ENCODE data around the gene GPC5.
"Not testable (repeated sequence)": the region's sequence is repeated elsewhere in the genome, so short reads cannot be mapped to it uniquely, and the experiment has no call there.

Gene GPC5

DNA sequence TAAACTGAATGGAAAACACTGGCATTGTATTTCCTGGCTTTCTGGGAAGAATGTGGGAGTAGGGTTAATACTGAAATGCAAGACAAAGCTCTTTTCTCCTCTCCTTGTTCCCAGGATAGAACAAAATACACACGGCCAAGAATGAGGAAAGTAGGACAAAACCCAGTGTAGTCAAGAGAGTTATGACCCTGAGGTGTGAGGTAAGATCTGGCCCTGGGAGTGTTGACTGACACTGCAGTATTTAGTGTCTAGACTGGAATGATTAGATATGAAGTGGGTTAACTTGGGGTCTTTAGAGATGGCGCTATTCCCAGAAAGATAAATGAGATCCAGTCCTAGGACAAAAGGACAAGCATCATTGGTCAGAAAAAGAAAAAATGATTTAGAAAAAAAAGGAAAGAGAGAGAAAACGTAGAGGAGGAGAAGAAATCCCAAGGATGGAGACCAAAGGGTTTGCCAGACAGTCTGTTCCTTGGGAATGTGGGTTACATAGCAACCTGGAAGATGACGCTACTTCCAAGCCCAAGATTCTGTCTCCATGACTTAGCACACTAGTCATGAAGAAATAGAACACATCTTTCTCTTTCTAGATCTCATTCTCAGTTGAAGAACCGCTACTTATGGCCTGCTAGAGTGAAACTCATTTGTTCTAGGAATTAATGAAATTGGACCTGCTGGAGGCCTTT is 1284.6 kb downstream of the GPC5 start:
- no peak for DNase-seq

DNA sequence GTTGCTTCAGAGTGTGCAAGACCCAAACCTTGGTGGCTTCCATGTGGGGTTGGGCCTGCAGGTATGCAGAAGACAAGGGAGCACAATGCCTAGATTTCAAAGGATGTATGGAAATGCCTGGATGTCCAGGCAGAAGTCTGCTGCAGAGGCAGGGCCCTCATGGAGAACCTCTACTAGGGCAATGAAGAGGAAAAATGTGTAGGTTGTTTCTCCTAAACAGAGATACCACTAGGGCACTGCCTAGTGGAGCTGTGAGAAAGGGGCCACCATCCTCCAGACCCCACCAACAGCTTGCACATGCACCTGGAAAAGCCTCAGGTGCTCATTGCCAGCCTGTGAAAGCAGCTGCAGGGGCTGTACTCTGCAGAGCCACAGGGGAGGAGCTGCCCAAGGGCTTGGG is 1295.6 kb downstream of the GPC5 start:
- DNase-seq = no peak

DNA sequence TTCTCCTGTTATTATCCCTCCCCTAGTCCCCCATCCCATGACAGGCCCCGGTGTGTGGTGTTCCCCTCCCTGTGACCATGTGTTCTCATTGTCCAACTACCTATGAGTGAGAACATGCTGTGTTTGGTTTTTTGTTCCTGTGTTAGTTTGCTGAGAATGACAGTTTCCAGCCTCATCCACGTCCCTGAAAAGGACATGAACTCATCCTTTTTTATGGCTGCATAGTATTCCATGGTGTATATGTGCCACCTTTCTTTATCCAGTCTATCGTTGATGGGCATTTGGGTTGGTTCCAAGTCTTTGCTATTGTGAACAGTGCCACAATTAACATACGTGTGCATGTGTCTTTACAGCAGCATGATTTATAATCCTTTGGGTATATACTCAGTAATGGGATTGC is 1297.4 kb downstream of the GPC5 start:
- not testable (repeated sequence) for DNase-seq

DNA sequence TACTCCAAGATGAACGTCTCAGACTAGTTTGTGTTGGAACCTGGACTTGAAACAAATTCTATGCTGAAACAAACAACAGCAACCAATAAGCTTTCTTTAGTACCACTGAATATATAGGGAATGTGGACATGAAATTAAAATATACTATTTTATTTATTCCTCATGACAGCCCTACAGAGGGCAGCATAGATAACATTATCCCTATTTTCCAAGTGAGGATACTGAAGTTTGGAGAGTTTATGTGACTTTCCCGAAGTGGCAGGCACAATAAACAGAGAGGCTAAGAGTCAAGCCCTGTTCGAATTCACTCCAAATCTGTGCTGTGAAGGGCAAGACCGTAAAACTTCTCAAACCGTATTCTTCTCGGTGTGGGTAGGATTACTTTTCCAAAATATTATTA is 1318.3 kb downstream of the GPC5 start:
- no peak for DNase-seq

DNA sequence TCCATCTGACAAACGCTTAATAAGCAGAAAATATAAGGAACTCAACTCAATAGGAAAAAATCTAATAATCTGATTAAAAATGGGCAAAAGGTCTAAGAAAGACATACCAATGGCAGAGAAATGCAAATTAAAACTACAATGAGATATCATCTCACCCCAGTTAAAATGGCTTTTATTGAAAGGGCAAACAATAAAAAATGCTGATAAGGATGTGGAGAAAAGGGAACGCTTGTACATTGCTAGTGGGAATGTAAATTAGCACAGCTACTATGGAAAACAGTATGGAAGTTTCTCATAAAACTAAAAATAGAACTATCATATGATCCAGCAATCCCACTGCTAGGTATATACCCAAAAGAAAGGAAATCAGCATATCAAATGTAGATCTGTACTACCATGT is 1319.4 kb downstream of the GPC5 start:
- DNase-seq = no peak

DNA sequence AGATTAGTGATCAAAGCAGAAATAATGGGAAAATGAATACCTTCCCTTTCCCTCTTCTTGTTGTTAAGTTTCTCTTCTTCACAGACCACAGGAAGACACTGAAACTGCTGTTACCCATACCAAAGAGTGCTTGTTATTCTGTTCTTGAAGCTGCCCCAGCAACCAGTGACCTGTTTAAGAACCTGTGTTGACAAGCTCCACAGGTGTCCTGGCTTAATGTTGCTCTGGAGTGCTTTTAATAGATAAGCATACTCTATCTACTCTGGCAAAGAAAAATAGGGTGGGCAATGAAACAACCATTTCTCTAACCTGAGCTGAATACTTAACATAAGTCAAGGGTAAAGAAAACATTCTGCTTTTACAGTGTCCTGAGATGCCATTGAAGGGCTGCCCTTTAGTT is 1321.4 kb downstream of the GPC5 start:
- peak; percentile 87 for DNase-seq

DNA sequence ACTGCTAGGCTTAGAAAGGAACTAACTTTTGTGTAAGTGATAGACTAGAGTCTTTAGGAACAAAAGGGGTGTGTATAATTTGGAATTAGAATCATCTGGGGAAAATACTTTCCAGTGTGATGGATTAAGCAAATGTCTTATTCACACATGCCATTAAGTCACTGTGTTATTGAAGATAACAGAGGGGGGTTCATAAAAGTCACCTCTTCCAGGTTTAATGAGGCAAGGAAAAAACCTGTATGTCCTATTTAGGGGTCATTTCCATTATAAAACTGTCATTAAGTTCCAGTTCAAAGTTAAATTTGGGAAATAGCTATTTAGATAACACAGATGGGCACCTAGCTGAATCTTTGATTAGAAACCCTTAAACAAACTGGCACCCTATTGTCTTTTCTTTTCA is 1323.2 kb downstream of the GPC5 start:
- no peak for DNase-seq

DNA sequence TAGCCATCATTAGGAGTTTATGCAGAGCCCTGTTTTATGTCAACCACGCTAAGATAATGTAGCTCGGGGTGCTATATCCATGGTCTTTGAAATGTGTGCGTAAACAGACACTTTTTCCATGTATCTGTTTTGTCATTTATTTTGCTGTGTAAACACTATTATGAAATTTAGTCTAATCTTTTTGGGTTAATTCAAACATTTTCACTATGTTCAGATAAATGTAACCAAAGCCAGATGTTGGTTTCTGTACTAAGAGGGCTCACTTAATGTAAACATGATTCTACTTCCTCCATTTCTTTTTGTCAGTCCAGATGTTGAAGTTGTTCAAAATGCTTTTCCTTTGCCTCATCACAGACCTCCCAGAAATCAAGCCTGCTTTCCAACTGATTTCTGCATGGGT is 1328.7 kb downstream of the GPC5 start:
- DNase-seq = no peak

DNA sequence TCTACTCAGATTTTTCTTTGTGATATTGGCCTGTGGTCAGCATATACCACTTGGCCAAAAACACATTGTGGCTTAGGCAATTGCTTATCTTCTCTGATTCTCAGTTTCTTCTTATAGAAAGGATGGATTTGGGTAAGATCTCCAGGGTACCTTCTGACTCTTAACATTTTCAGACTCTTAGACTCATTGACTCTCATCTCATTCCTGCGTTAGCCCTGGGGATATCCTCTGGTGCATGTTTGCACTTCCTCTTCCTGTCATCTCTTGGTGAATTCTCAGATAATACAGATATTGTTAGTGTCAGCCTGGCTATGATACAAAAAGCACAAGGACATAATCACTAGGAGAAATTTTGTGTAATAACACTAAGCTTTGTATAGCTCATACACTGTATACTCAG is 1335.6 kb downstream of the GPC5 start:
- no peak for DNase-seq

DNA sequence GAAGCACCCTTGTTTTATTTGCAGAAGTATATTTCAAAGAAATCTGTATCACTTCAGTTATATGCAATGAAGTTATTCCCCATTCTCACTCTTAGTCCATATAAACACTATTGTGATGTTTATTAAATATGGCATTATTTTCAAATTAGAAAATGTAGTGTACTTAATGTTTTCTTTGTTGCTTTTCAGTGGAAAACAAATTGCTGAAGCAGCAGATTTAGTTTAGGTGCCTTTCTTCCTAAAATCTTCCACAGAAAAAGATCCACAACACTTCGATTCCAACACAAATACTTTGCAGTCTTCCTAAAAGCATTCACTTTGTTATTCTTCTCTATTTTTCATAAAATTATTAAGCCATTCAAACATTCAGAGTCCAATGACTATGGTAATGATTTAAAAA is 1336.1 kb downstream of the GPC5 start:
- DNase-seq = no peak

DNA sequence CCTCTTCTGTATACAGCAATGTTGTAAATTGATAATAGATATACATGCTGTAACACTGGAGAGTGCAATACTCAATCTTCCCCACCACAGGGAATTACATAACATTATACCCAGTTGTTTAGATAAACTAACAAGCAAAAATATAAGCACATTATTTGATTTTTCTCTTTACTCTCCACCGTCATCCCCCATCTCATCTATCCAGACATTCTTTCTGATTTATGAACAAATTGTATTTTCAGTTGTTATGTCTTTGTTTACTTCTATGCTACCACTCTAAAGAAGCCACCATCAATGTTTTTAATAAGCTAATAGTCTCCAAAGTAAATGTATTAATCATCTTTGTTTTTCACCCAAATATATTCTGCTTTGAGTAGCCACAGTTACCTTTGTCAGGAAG is 1337.5 kb downstream of the GPC5 start:
- DNase-seq = no peak

DNA sequence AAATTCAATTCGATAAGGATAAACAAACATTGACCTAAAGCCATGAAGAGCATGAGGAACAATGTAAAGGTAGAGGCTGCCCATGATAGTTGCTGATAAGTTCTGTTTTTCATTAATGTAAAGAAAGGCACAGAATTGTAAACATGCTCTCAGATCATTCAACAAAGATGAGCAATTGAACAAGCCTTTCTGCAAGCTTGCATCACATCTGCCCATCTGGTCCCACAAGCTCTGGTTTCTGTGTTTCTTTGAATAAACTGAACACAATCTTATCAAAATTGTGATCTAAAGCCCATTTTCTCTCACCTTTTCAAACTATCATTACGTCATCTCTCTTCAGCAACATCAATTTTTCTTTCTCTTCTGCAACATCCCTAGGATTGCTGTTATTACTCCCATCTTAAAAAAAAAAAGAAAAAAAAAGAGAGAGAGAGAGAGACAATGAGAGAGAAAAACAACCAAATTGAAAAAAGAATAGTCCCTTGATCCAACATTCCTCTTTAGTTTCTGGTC is 1340.9 kb downstream of the GPC5 start:
- peak; percentile 24 for DNase-seq

DNA sequence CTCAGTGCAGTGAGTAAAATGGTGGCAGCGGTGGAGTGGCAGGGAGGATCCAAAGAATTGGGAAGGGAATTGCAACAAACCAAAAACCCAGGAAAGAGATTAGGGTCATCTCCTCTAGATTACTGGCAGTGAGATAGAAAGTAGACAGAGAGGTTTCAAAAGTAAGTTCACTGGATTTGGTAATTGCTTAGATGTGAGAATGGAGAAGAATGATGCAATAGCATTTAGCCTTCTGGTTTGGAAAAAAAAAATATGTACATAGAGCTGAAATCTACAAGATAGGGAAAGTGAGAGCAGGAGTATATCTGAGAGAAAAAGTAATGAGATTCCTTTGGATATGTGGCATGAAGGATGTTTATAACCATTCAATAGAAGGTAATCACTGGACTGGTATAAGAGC is 1345.6 kb downstream of the GPC5 start:
- DNase-seq = no peak

DNA sequence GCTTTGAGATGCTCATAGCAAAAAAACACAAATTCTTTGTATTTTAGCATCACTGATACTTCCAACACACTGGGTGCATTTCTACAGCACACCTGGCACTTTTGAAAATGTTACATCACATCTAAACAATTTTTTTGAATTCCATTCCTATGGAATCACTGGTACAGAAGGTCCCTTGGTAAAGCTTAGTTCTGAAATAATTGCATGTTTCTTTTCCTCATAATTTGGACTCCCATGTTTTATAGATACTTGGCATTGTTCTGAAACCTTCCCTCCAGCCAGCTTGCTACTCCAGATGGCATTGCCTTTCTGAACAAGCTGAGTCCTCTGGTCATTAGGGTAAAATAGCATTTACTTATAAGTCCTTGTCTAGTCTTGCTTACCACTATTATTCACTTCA is 1346.8 kb downstream of the GPC5 start:
- no peak for DNase-seq

DNA sequence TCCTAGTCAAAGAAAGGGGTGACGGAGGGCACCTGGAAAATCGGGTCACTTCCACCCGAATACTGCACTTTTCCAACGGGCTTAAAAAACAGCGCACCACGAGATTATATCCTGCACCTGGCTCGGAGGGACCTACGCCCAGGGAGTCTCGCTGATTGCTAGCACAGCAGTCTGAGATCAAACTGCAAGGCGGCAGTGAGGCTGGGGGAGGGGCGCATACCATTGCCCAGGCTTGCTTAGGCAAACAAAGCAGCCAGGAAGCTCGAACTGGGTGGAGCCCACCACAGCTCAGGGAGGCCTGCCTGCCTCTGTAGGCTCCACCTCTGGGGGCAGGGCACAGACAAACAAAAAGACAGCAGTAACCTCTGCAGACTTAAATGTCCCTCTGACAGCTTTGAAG is 1354.3 kb downstream of the GPC5 start:
- not testable (repeated sequence) for DNase-seq

DNA sequence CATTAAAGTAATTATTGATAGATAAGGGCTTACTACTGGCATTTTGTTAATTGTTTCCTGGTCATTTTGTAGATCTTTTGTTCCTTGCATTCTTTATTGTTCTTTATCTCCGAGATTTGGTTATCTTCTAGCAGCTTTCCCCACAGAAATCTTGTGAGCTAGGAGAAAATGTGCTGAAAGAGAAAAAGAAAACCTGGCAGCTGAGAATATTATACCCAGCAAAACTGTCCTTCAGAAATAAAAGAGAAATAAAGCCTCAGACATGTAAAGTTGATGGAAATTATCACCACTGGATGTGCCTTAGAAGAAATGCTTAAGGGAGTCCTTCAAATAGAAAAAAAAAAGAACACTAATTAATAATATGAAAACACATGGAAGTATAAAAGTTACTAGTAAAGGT is 1363.3 kb downstream of the GPC5 start:
- no peak for DNase-seq

DNA sequence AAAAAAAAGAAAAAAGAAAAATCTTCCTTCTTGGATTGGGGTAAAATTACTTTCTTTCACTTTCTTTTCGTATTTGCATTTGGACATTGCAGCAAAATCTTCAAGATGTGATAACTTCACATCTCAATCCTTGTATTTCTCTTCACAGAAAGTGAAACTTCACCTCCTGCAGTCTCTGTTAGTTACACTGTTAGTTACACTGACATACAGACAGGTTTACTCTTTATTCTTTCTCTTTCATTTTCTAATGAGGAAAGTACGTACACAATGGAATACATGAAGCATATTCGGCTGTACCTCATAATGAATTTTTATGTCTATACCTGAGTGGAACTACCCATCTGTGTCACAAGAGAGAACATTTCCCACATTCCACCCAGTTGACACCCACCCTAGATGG is 1369.0 kb downstream of the GPC5 start:
- DNase-seq = no peak

DNA sequence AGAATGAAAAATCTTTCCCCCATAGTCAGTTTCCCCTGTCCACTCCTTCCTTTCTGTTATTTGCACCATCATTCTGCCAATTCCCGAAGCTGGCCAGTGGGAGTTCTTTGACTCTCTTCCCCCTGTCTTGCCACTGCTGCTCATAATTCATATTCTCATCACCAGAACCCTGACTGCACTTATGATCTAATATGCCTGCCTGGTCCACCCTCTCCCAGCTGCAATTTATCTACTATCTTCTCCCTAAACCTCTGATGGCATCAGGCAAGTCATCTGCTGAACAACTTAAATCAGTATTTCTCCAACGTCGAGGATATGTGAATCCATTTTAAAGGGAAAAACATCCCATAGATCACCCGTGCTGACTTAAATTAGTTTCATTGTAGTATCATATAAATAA is 1370.2 kb downstream of the GPC5 start:
- DNase-seq = no peak

DNA sequence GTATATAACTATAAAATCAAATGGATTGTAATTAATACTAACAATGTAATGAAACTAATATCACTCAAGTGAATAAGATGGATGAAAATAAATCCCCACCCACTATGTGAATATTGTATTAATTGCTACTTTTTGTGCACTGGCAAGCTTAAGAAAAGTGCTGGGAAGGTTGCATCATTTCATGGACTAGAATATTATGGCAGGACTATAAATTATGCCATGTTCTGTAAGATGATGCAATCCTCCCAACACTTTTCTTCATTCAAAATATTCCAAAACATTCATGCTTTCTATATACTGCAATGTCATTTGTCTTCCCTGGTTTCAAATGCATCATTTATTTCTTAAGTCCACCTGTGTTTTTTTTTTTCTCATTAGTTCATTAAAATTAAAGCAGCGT is 1370.6 kb downstream of the GPC5 start:
- no peak for DNase-seq

DNA sequence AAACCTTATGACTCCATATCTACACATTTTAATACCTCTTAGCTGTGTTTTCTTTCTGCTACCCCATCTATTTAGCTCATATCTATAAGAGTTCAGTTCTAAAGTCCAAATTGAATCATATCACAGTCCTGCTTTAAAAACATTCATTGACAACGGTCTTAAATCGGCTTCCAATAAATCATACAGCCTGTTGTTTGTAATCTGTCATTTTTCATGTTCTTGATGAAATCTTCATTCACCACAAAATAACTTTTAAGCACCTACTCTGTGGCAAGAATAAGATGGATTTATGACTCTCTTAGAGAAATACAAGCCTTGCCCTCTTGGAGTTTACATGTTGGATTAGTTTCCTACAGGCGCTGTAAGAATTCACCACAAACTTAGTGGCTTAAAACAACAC is 1377.2 kb downstream of the GPC5 start:
- no peak for DNase-seq

DNA sequence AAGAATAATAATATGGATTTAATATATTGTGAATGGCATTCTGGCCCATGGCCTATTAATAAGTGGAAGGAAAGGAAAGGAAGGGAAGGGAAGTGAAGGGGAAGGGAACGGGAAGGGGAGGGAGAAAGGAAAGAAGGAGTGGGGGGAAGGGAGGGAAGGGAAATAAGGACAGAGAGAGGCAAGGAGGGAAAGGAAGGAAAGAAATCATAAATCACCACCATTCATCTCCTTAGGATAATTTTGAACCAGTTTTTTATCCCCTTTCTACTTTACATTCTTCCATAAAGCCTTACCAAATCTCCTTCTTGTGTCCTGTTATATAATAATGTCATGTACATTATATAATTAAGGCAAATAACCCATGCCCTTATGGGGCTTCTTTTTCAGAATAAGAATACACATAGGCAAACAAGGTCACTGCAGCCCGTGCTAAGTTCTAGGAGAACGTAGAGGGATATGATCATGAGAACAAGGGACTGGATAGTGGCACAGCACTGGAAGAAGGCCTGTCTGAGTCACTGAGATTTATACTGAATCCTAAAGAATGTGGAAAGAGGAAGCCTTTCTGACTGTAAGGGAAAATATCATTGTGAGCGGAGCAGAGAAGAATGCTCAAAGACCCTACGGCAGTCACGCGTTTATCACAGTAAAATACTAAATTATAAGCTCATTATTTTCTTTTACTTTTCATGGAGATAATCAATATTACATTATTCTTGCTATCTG is 1383.7 kb downstream of the GPC5 start:
- DNase-seq = no peak

DNA sequence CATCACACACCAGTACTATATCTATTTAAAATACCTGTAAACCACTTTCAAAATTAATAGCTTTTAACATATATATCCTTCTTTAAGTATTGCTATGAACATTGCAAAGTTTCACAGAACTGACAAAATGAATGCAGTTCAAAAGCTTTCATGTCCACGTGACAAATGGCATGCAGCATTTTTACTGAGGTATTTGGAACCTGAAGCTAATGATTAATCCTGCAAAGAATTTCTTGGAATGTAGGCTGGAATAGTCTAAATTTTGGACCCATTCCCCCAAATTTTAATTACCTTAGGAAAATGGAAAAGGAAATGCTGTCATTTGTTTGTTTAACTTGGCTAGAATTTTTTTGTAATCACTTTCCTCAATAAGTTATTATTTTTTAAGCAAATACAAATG is 1404.4 kb downstream of the GPC5 start:
- no peak for DNase-seq

DNA sequence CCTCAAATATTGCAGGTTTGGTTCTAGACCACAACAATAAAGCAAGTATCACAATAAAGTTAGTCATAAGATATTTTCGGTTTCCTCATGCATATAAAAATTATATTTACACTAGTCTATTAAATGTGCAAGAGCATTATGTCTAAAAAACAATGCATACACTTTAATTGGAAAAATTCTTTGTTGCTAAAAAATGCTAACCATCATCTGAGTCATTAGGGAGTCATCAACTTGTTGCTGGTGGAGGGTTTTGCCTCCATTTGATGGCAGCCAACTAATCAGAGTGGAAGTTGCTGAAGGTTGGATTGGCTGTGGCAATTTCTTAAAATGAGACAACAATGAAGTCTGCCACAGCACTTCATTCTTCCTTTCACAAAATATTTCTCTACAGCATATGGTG is 1405.9 kb downstream of the GPC5 start:
- no peak for DNase-seq

DNA sequence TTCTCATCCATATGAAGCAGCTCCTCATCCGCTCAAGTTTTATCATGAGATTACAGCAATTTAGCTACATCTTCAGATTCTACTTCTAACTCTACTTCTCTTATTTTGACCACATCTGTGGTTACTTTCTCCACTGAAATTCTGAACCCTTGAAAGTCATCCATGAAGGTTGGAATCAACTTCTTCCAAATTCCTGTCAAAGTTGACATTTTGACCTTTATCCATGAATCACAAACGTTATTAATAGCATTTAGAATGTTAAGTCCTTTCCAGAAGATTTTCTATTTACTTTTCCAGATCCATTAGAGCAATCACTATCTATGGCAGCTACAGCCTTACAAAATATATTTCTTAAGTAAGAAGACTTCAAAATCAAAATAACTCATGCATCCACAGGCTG is 1406.5 kb downstream of the GPC5 start:
- no peak for DNase-seq

DNA sequence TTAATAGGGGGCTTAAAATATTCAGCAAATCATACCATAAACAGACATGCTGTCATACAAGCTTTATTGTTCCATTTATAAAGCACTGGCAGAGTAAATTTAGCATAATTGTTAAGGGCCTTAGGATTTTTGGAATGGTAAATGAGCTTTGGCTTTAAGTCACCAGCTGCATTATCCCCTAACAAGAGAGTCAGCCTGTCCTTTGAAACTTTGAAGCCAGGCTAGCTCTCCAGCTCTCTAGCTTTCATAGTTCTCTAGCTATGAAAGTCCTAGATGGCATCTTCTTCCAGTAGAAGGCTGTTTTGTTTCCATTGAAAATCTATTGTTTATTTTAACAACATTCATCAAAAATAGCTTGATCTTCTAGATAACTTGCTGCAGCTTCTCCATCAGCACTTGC is 1407.3 kb downstream of the GPC5 start:
- DNase-seq = no peak

Data from NCI-H510A treated with DMSO at 0.1 percent for 48 hours (cell line).